WERI-Rb-1 (cell line): Measurements from ENCODE around the gene PSMA3.
A peak's percentile ranks its signal among the peaks of the same experiment; 100 is the strongest.

Experiments
- DNase-seq: peaks from one replicate; pipeline ENCODE4 v3.0.0-alpha.2; 2020
- H3K27ac ChIP-seq: fragments of 250-450 bp; sonication (Bioruptor Pico); 2 replicates; pipeline ENCODE4 v1.5.1; 2020; ENCODE audit warnings: mild to moderate bottlenecking, moderate library complexity
- H3K27me3 ChIP-seq: fragments of 250-450 bp; sonication (Bioruptor Pico); 2 replicates; pipeline ENCODE4 v1.5.1; 2021; ENCODE audit warnings: mild to moderate bottlenecking, low read depth, moderate library complexity; ENCODE audit not compliant: insufficient read depth, severe bottlenecking
- H3K36me3 ChIP-seq: fragments of 250-450 bp; sonication (Bioruptor Pico); 2 replicates; pipeline ENCODE4 v1.5.1; 2020; ENCODE audit warnings: mild to moderate bottlenecking, moderate library complexity
- H3K4me3 ChIP-seq: 2 replicates; pipeline ENCODE4 v1.5.1; 2011; ENCODE audit warnings: low read depth, mild to moderate bottlenecking, control low read depth, low read length
- H3K9me3 ChIP-seq: fragments of 250-450 bp; sonication (Bioruptor Pico); 2 replicates; pipeline ENCODE4 v1.5.1; 2021; ENCODE audit warnings: mild to moderate bottlenecking, moderate library complexity; ENCODE audit not compliant: severe bottlenecking
- TF ChIP-seq, protein P1 (sequence below): IDR thresholded peaks from 2 replicates; pipeline ENCODE4 v1.5.1; 2011; ENCODE audit warnings: low read depth, mild to moderate bottlenecking, control low read depth, inconsistent platforms, low read length

The PSMA3 gene

DNA sequence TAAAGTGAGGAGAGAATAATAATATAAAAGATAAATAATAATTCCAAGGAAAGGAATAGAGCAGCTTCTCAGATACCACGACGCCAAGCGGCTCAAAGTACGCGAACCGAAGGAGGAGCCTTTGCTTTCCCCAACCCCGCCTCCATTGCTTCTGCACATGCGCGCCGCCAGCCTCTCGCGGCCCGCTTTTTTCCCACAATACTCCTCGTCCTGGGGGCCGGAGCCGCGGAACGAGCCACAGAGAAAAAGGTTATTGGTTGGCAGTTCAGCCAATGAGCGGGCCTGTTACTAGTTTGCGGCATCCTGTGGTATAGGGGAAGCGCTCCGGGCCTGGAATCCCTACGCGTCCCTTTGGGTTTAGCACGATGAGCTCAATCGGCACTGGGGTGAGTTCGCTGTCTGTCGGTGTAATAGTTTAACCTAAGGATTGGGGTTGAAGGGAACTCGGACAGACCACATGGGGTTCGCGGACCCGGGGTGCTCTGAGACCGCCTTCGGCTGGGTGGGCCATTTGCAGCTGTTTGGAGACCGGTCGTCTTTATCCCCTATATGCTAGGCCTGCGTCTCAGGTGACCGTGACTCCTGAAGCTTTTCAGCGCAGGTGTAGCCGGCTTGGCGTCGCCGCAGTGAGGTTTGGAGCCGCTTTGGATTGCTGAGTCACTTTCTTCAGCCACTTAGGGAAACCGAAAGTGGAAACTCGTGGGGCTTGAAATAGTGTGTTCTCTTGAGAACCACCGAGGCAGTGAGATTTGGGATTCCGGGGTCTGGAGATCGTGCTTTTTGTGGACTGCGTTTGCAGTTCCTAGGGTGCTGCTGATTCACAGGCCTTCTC lies at the start of gene PSMA3:
Gene PSMA3 (plus strand): TSS at position 288 of the 832 bp plus-strand sequence. CDS start 78 bp downstream, at position 366.
- Histone ChIP-seq H3K36me3 (peaks cover 34% of the 10 kb centered on the region), H3K4me3 (peak within 1 kb of the TSS; percentile 79), H3K9me3 (no peaks in the 10 kb centered on the region), H3K27me3 (no peaks in the 10 kb centered on the region), H3K27ac (peak within 1 kb of the TSS; percentile 91)
- peak; percentile 98 for DNase-seq
- TF ChIP-seq, protein P1, sequence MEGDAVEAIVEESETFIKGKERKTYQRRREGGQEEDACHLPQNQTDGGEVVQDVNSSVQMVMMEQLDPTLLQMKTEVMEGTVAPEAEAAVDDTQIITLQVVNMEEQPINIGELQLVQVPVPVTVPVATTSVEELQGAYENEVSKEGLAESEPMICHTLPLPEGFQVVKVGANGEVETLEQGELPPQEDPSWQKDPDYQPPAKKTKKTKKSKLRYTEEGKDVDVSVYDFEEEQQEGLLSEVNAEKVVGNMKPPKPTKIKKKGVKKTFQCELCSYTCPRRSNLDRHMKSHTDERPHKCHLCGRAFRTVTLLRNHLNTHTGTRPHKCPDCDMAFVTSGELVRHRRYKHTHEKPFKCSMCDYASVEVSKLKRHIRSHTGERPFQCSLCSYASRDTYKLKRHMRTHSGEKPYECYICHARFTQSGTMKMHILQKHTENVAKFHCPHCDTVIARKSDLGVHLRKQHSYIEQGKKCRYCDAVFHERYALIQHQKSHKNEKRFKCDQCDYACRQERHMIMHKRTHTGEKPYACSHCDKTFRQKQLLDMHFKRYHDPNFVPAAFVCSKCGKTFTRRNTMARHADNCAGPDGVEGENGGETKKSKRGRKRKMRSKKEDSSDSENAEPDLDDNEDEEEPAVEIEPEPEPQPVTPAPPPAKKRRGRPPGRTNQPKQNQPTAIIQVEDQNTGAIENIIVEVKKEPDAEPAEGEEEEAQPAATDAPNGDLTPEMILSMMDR: no peak

- TF ChIP-seq, protein P1: no peak
- no peaks in the 10 kb centered on the region for H3K36me3 ChIP-seq
- no peaks in the 10 kb centered on the region for H3K27me3 ChIP-seq
- H3K4me3 ChIP-seq: no peak overlapping the region
- no peak for DNase-seq
- no peaks in the 10 kb centered on the region for H3K9me3 ChIP-seq
- no peak overlapping the region for H3K27ac ChIP-seq
These were observed 48.4 kb upstream of the PSMA3 start for GRCh38 chr14:58196198-58196597.

DNA sequence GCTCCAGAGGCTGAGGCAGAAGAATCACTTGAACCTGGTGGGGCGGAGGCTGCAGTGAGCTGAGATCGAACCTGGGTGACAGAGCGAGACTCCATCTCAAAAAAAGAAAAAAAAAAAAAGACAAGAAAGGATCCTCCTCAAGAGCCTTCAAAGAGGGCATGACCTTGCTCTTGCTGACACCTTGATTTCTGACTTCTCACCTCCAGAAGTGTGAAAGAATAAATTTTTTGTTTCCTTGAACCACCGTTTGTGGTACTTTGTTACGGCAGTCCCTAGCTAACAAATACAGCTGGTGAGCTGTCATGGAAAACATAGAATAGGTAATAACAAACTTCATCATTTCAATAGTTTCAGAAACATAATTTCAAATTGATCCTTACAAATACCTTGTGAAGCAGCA lies 46.6 kb upstream of the PSMA3 start:
- H3K27ac ChIP-seq: no peak overlapping the region
- no peak for DNase-seq
- no peak overlapping the region for H3K4me3 ChIP-seq
- no peaks in the 10 kb centered on the region for H3K27me3 ChIP-seq
- H3K9me3 ChIP-seq: no peaks in the 10 kb centered on the region
- TF ChIP-seq, protein P1: no peak
- peaks cover 2% of the 10 kb centered on the region for H3K36me3 ChIP-seq

GRCh38 chr14:58199726-58200479 lies 44.7 kb upstream of the PSMA3 start, which contains the start of gene ACTR10:
Gene ACTR10, plus strand, starts transcription at chr14:58200149. Its CDS starts 69 bp downstream, at chr14:58200218.
- H3K27ac ChIP-seq: peak within 1 kb of the TSS; percentile 91
- peaks cover 9% of the 10 kb centered on the region for H3K36me3 ChIP-seq
- H3K27me3 ChIP-seq: no peaks in the 10 kb centered on the region
- H3K4me3 ChIP-seq: peak within 1 kb of the TSS; percentile 98
- DNase-seq: peak; percentile 91
- H3K9me3 ChIP-seq: no peaks in the 10 kb centered on the region
- TF ChIP-seq, protein P1: no peak

- Histone ChIP-seq H3K36me3 (peaks cover 9% of the 10 kb centered on the region), H3K27me3 (no peaks in the 10 kb centered on the region), H3K4me3 (peak overlapping the region; percentile 98), H3K27ac (peak overlapping the region; percentile 91), H3K9me3 (no peaks in the 10 kb centered on the region)
- TF ChIP-seq, protein P1: no peak
- DNase-seq: no peak
These were observed 44.2 kb upstream of the PSMA3 start for GRCh38 chr14:58200480-58200841.
